Liver (tissue), 9 donors: ENCODE data around the gene SRD5A1. TPM values are rescaled to one million over a fixed set of nuclear protein-coding genes. Genes with fewer than 3 reads are reported as not detected.

Experiments used
- DNase-seq: peaks from one replicate; pipeline ENCODE4 v3.0.0-alpha.2; 2017; ENCODE audit warnings: low spot score
- H3K27ac ChIP-seq, 2 donors: one replicate each; pipeline ENCODE4 v1.7.0; 2013; ENCODE audit warnings: inconsistent platforms in 2 of 2, low read length in 2 of 2, control low read depth in 1 of 2, low read depth in 1 of 2, mild to moderate bottlenecking in 1 of 2
- H3K27me3 ChIP-seq, 4 donors: one replicate each; pipeline versions ENCODE4 v1.6.1 to v1.7.0; 2013; ENCODE audit warnings: low read length in 3 of 4, inconsistent platforms in 1 of 4, mild to moderate bottlenecking in 1 of 4, moderate library complexity in 1 of 4; ENCODE audit not compliant: control insufficient read depth in 4 of 4, insufficient read depth in 4 of 4
- H3K36me3 ChIP-seq, 4 donors: one replicate each; pipeline versions ENCODE4 v1.6.1 to v1.7.0; 2013; ENCODE audit warnings: low read length in 3 of 4, mild to moderate bottlenecking in 3 of 4, low read depth in 1 of 4, moderate library complexity in 1 of 4; ENCODE audit not compliant: control insufficient read depth in 4 of 4, insufficient read depth in 3 of 4
- H3K4me1 ChIP-seq, 4 donors: one replicate each; pipeline versions ENCODE4 v1.6.1 to v1.7.0; 2013; ENCODE audit warnings: low read length in 3 of 4, mild to moderate bottlenecking in 3 of 4, moderate library complexity in 1 of 4; ENCODE audit not compliant: control insufficient read depth in 4 of 4, insufficient read depth in 4 of 4
- H3K4me3 ChIP-seq, 3 donors: one replicate each; pipeline versions ENCODE4 v1.6.1 to v1.7.0; 2013; ENCODE audit warnings: low read length in 3 of 3, control low read depth in 1 of 3, low read depth in 1 of 3, mild to moderate bottlenecking in 1 of 3
- H3K9ac ChIP-seq, 2 donors: one replicate each; pipeline ENCODE4 v1.7.0; 2013; ENCODE audit warnings: low read length in 2 of 2, mild to moderate bottlenecking in 2 of 2, moderate library complexity in 2 of 2, control low read depth in 1 of 2, low read depth in 1 of 2
- H3K9me3 ChIP-seq, 4 donors: one replicate each; pipeline versions ENCODE4 v1.6.1 to v1.7.0; 2013; ENCODE audit warnings: low read length in 3 of 4; ENCODE audit not compliant: control insufficient read depth in 4 of 4
- ATF3 ChIP-seq: IDR thresholded peaks from 2 replicates; pipeline ENCODE4 v1.6.1; 2016; ENCODE audit warnings: antibody characterized with exemption
- CTCF ChIP-seq: fragments of 150-350 bp; IDR thresholded peaks from 2 replicates; pipeline ENCODE4 v1.5.1; 2017; ENCODE audit warnings: improper control_type of control experiment, low read depth, low read length; ENCODE audit not compliant: missing input control
- EGR1 ChIP-seq, 2 donors: IDR thresholded peaks; 2 replicates each; pipeline ENCODE4 v1.6.1; 2016 to 2018; ENCODE audit warnings: antibody characterized with exemption in 2 of 2, low read depth in 2 of 2
- FOXA1 ChIP-seq: IDR thresholded peaks from 2 replicates; pipeline ENCODE4 v1.6.1; 2016; ENCODE audit warnings: antibody characterized with exemption
- FOXA2 ChIP-seq: IDR thresholded peaks from 2 replicates; pipeline ENCODE4 v1.6.1; 2016; ENCODE audit warnings: antibody characterized with exemption
- GABPA ChIP-seq, 2 donors: IDR thresholded peaks in 1 of 2; conservative IDR thresholded peaks in 1 of 2; 2 replicates each; pipeline ENCODE4 v1.6.1; 2016; ENCODE audit warnings: antibody characterized with exemption in 2 of 2, mild to moderate bottlenecking in 1 of 2, moderate library complexity in 1 of 2
- HNF4A ChIP-seq, 2 donors: conservative IDR thresholded peaks; 2 replicates each; pipeline ENCODE4 v1.6.1; 2016; ENCODE audit warnings: antibody characterized with exemption in 2 of 2, mild to moderate bottlenecking in 2 of 2
- HNF4G ChIP-seq: IDR thresholded peaks from 2 replicates; pipeline ENCODE4 v1.6.1; 2016; ENCODE audit warnings: antibody characterized with exemption
- JUND ChIP-seq, 2 donors: IDR thresholded peaks; 2 replicates each; pipeline ENCODE4 v1.6.1; 2016; ENCODE audit warnings: antibody characterized with exemption in 2 of 2
- MAX ChIP-seq: IDR thresholded peaks from 2 replicates; pipeline ENCODE4 v1.6.1; 2016; ENCODE audit warnings: antibody characterized with exemption
- RAD21 ChIP-seq, 2 donors: IDR thresholded peaks; 2 replicates each; pipeline ENCODE4 v1.6.1; 2016; ENCODE audit warnings: antibody characterized with exemption in 2 of 2, mild to moderate bottlenecking in 2 of 2
- REST ChIP-seq: IDR thresholded peaks from 2 replicates; pipeline ENCODE4 v1.6.1; 2016; ENCODE audit warnings: antibody characterized with exemption, mild to moderate bottlenecking
- RXRA ChIP-seq, 2 donors: IDR thresholded peaks; 2 replicates each; pipeline ENCODE4 v1.6.1; 2017 to 2018; ENCODE audit warnings: antibody characterized with exemption in 2 of 2, mild to moderate bottlenecking in 1 of 2
- SP1 ChIP-seq: IDR thresholded peaks from 2 replicates; pipeline ENCODE4 v1.6.1; 2018; ENCODE audit warnings: antibody characterized with exemption, mild to moderate bottlenecking
- TAF1 ChIP-seq: conservative IDR thresholded peaks from 2 replicates; pipeline ENCODE4 v1.6.1; 2016; ENCODE audit warnings: antibody characterized with exemption, mild to moderate bottlenecking
- YY1 ChIP-seq: IDR thresholded peaks from 2 replicates; pipeline ENCODE4 v1.6.1; 2016; ENCODE audit warnings: antibody characterized with exemption, mild to moderate bottlenecking
- ZBTB33 ChIP-seq: IDR thresholded peaks from 2 replicates; pipeline ENCODE4 v1.6.1; 2016; ENCODE audit warnings: antibody characterized with exemption
- WGBS: extraction: QIAGEN DNeasy Blood & Tissue Kit; methylation state at CpG from one replicate; pipeline ENCODE4 v1.1.7; 2013; 5-methylcytosine and 5-hydroxymethylcytosine counted together
- polyA plus RNA-seq, 2 donors: library from polyadenylated mRNA; stranded (reverse) in 1 of 2; unstranded in 1 of 2; fragments of 200-250 nt in 1 of 2; fragments of >200 nt in 1 of 2; fragmentation: Nextera tagmentation in 1 of 2; extraction: Ambion mirVana in 1 of 2; gene quantifications; one replicate each; pipeline versions ENCODE4 v1.2.1 to v1.2.3, GENCODE V29; 2013 to 2015
- total RNA-seq, 2 donors: library from RNA; depleted of rRNA; stranded (reverse); fragments of >200 nt; gene quantifications; one replicate each; pipeline ENCODE4 v1.2.3, GENCODE V29; 2014
- donor health status: healthy.
- donor health status: healthy.
- donor health status: healthy.
- donor health status: healthy.
- donor health status: healthy.

The SRD5A1 gene
- total and polyA plus RNA-seq, 4 donors = 6.3 to 87.0 (median 47.7) TPM

- Histone ChIP-seq H3K36me3 (no peaks in the 10 kb centered on the region), H3K27me3 (no peaks in the 10 kb centered on the region), H3K4me1 (no peaks in the 10 kb centered on the region), H3K27ac (no peak overlapping the region), H3K9me3 (no peaks in the 10 kb centered on the region), H3K9ac (no peak overlapping the region), H3K4me3 (no peak overlapping the region)
- no peak for TF ChIP-seq ATF3
- TF ChIP-seq JUND (IDR thresholded peaks at IDR 0.05) = no peak
- TF ChIP-seq CTCF = no peak
- no peak for TF ChIP-seq GABPA (IDR thresholded peaks at IDR 0.05 in 1 of 2, conservative IDR thresholded peaks at IDR 0.05 in 1 of 2)
- no peak for TF ChIP-seq HNF4G
- no peak for TF ChIP-seq MAX
- no peak for TF ChIP-seq REST
- TF ChIP-seq SP1 = no peak
- TF ChIP-seq FOXA1 = no peak
- DNase-seq = no peak
- 82% methylated on average over 12 of the region's 12 CpGs for WGBS
These were observed 68.3 kb downstream of the SRD5A1 start for GRCh38 chr5:6701491-6701890.

GRCh38 chr5:6702633-6703032 is 69.4 kb downstream of the SRD5A1 start:
- H3K9me3 ChIP-seq = no peaks in the 10 kb centered on the region
- no peak overlapping the region for H3K27ac ChIP-seq
- TF ChIP-seq HNF4A (conservative IDR thresholded peaks at IDR 0.05) (no peak), YY1 (no peak), HNF4G (no peak), FOXA2 (no peak), EGR1 (IDR thresholded peaks at IDR 0.05; ENCODE audit: low read depth in 2 of 2) (no peak), RAD21 (IDR thresholded peaks at IDR 0.05) (no peak), ZBTB33 (no peak), TAF1 (no peak), RXRA (IDR thresholded peaks at IDR 0.05) (no peak), REST (no peak), MAX (no peak), SP1 (no peak), JUND (IDR thresholded peaks at IDR 0.05) (no peak), GABPA (IDR thresholded peaks at IDR 0.05 in 1 of 2, conservative IDR thresholded peaks at IDR 0.05 in 1 of 2) (no peak)
- H3K4me1 ChIP-seq = no peaks in the 10 kb centered on the region
- DNase-seq = no peak
- WGBS = 95% methylated on average over 6 of the region's 6 CpGs
- H3K36me3 ChIP-seq = no peaks in the 10 kb centered on the region
- no peaks in the 10 kb centered on the region for H3K27me3 ChIP-seq
- no peak overlapping the region for H3K9ac ChIP-seq
- no peak overlapping the region for H3K4me3 ChIP-seq
